Peyer's patch (tissue), 4 donors: ENCODE measurements around the gene RNF130.

Source experiments
- POLR2A ChIP-seq, 2 donors: fragments of 450-650 bp; IDR thresholded peaks; one replicate each; pipeline ENCODE4 v1.5.1; 2017; ENCODE audit warnings: antibody characterized with exemption in 2 of 2, mild to moderate bottlenecking in 2 of 2, moderate library complexity in 2 of 2
- TF ChIP-seq, protein P1 (sequence below), 6 experiments: fragments of 450-650 bp in 4 of 6; fragments of 200-600 bp in 2 of 6; sonication (generic) in 1 of 6; IDR thresholded peaks; one replicate each; pipeline ENCODE4 v1.5.1; 2017 to 2019; ENCODE audit warnings: antibody characterized with exemption in 6 of 6, mild to moderate bottlenecking in 3 of 6, moderate library complexity in 1 of 6

- TF ChIP-seq, protein P1, sequence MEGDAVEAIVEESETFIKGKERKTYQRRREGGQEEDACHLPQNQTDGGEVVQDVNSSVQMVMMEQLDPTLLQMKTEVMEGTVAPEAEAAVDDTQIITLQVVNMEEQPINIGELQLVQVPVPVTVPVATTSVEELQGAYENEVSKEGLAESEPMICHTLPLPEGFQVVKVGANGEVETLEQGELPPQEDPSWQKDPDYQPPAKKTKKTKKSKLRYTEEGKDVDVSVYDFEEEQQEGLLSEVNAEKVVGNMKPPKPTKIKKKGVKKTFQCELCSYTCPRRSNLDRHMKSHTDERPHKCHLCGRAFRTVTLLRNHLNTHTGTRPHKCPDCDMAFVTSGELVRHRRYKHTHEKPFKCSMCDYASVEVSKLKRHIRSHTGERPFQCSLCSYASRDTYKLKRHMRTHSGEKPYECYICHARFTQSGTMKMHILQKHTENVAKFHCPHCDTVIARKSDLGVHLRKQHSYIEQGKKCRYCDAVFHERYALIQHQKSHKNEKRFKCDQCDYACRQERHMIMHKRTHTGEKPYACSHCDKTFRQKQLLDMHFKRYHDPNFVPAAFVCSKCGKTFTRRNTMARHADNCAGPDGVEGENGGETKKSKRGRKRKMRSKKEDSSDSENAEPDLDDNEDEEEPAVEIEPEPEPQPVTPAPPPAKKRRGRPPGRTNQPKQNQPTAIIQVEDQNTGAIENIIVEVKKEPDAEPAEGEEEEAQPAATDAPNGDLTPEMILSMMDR (IDR thresholded peaks at IDR 0.05), result no peak
- TF ChIP-seq POLR2A (IDR thresholded peaks at IDR 0.05), result no peak
Measured at GRCh38 chr5:180018347-180019060, 53.1 kb downstream of the RNF130 start.
